ENCODE measurements around the gene RAI14.

The RAI14 gene

GRCh38 chr5:34811706-34812105 is 155.6 kb downstream of the RAI14 start:
- DNase-seq (ENCODE audit: low read depth, low spot score), result no peak
- no peak overlapping the region for H3K4me3 ChIP-seq (ENCODE audit: insufficient read length, low read depth)
- H3K9me3 ChIP-seq (ENCODE audit: insufficient read depth, low read length), result no peaks in the 10 kb centered on the region
- peaks cover 64% of the 10 kb centered on the region for H3K36me3 ChIP-seq (ENCODE audit: insufficient read depth, insufficient read length, low read length)
- no peaks in the 10 kb centered on the region for H3K4me1 ChIP-seq (ENCODE audit: insufficient read depth, insufficient read length)
- H3K9ac ChIP-seq (ENCODE audit: insufficient read length, low read depth), result no peak overlapping the region
- TF ChIP-seq ZNF274 (IDR thresholded peaks at IDR 0.05; ENCODE audit: low read depth, low read length), result no peak
- no peak for TF ChIP-seq YY1 (IDR thresholded peaks at IDR 0.05; ENCODE audit: insufficient read depth, insufficient read length)
- no peak for TF ChIP-seq SUZ12 (IDR thresholded peaks at IDR 0.05; ENCODE audit: extremely low read depth, insufficient read depth, insufficient read length)
- H3K27me3 ChIP-seq (ENCODE audit: insufficient read depth, insufficient read length), result no peaks in the 10 kb centered on the region

DNA sequence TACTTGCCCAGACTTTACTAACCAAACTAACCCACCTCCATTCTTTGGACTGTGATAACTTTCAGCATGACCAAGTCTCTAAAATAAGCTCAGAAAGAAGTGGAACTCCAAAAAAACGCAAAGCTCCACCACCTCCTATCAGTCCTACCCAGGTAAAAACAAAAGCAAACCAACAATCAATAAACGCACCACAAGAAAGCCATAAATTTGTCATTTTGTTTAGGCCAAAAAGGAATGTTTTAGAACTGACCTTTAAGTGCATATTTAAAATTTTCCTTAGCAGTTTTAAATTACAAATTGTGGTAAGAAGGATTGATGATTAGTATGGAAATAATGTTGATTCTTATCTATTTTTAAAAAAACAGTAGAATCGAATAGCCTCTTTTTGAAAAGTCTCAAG is 157.4 kb downstream of the RAI14 start:
- Histone ChIP-seq H3K36me3 (ENCODE audit: insufficient read depth, insufficient read length, low read length) (peaks cover 60% of the 10 kb centered on the region), H3K9ac (ENCODE audit: insufficient read length, low read depth) (no peak overlapping the region), H3K4me1 (ENCODE audit: insufficient read depth, insufficient read length) (no peaks in the 10 kb centered on the region), H3K4me3 (ENCODE audit: insufficient read length, low read depth) (no peak overlapping the region), H3K9me3 (ENCODE audit: insufficient read depth, low read length) (no peaks in the 10 kb centered on the region), H3K27me3 (ENCODE audit: insufficient read depth, insufficient read length) (no peaks in the 10 kb centered on the region)
- no peak for DNase-seq (ENCODE audit: low read depth, low spot score)
- TF ChIP-seq YY1 (IDR thresholded peaks at IDR 0.05; ENCODE audit: insufficient read depth, insufficient read length) (no peak), SUZ12 (IDR thresholded peaks at IDR 0.05; ENCODE audit: extremely low read depth, insufficient read depth, insufficient read length) (no peak), ZNF274 (IDR thresholded peaks at IDR 0.05; ENCODE audit: low read depth, low read length) (no peak)

DNA sequence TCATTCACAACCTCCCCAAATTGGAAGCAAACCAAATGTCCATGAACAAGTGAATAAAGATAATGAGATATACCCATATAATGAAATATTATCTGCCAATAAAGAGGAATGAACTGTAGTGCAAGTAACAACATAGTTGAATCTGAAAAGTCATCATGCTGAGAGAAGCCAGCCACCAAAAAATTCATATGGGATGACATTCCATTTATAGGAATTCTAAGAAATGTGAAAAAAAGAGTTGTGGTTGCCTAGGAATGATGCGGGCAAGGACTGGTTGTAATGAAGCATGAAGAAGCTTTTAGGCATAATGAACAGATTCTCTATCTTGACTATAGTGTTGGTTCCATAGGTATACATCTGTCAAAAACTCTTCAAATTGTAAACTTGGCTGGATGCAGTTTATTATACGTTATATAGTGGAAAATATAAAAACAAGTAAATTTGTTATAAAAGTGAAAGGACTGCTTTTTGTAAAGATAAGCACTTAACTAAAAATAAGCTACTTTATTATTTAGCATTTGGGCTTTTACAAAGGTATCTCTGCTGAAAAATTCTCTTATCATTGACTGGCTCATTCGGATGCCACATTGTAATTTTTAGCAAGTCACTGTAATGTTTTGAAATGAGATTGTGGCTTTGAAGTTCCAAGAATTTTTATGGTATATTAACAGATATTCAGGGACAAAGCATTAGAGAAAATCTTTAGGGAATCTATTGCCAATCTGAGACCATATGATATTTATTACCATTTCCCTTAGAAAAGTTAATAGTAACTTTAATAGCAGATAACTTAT is 161.6 kb downstream of the RAI14 start:
- Histone ChIP-seq H3K9me3 (ENCODE audit: insufficient read depth, low read length) (no peaks in the 10 kb centered on the region), H3K4me3 (ENCODE audit: insufficient read length, low read depth) (no peak overlapping the region), H3K27me3 (ENCODE audit: insufficient read depth, insufficient read length) (no peaks in the 10 kb centered on the region), H3K4me1 (ENCODE audit: insufficient read depth, insufficient read length) (no peaks in the 10 kb centered on the region), H3K9ac (ENCODE audit: insufficient read length, low read depth) (no peak overlapping the region), H3K36me3 (ENCODE audit: insufficient read depth, insufficient read length, low read length) (peaks cover 65% of the 10 kb centered on the region)
- DNase-seq (ENCODE audit: low read depth, low spot score), result no peak
- no peak for TF ChIP-seq YY1 (IDR thresholded peaks at IDR 0.05; ENCODE audit: insufficient read depth, insufficient read length)
- no peak for TF ChIP-seq SUZ12 (IDR thresholded peaks at IDR 0.05; ENCODE audit: extremely low read depth, insufficient read depth, insufficient read length)
- no peak for TF ChIP-seq ZNF274 (IDR thresholded peaks at IDR 0.05; ENCODE audit: low read depth, low read length)

- Histone ChIP-seq H3K9ac (ENCODE audit: insufficient read length, low read depth) (no peak overlapping the region), H3K4me3 (ENCODE audit: insufficient read length, low read depth) (no peak overlapping the region), H3K9me3 (ENCODE audit: insufficient read depth, low read length) (no peaks in the 10 kb centered on the region), H3K36me3 (ENCODE audit: insufficient read depth, insufficient read length, low read length) (peaks cover 67% of the 10 kb centered on the region), H3K4me1 (ENCODE audit: insufficient read depth, insufficient read length) (no peaks in the 10 kb centered on the region), H3K27me3 (ENCODE audit: insufficient read depth, insufficient read length) (no peaks in the 10 kb centered on the region)
- DNase-seq (ENCODE audit: low read depth, low spot score), result no peak
- TF ChIP-seq YY1 (IDR thresholded peaks at IDR 0.05; ENCODE audit: insufficient read depth, insufficient read length) (no peak), SUZ12 (IDR thresholded peaks at IDR 0.05; ENCODE audit: extremely low read depth, insufficient read depth, insufficient read length) (no peak), ZNF274 (IDR thresholded peaks at IDR 0.05; ENCODE audit: low read depth, low read length) (no peak)
Measured at GRCh38 chr5:34818717-34819116, 162.6 kb downstream of the RAI14 start.

- Histone ChIP-seq H3K36me3 (ENCODE audit: insufficient read depth, insufficient read length, low read length) (peaks cover 65% of the 10 kb centered on the region), H3K27me3 (ENCODE audit: insufficient read depth, insufficient read length) (no peaks in the 10 kb centered on the region), H3K4me3 (ENCODE audit: insufficient read length, low read depth) (no peak overlapping the region), H3K9ac (ENCODE audit: insufficient read length, low read depth) (no peak overlapping the region), H3K4me1 (ENCODE audit: insufficient read depth, insufficient read length) (no peaks in the 10 kb centered on the region), H3K9me3 (ENCODE audit: insufficient read depth, low read length) (no peaks in the 10 kb centered on the region)
- DNase-seq (ENCODE audit: low read depth, low spot score), result no peak
- TF ChIP-seq ZNF274 (IDR thresholded peaks at IDR 0.05; ENCODE audit: low read depth, low read length), result no peak
- no peak for TF ChIP-seq YY1 (IDR thresholded peaks at IDR 0.05; ENCODE audit: insufficient read depth, insufficient read length)
- TF ChIP-seq SUZ12 (IDR thresholded peaks at IDR 0.05; ENCODE audit: extremely low read depth, insufficient read depth, insufficient read length), result no peak
Measured at GRCh38 chr5:34820593-34820992, 164.5 kb downstream of the RAI14 start.

GRCh38 chr5:34822956-34823715 is 167.0 kb downstream of the RAI14 start:
- Histone ChIP-seq H3K4me1 (ENCODE audit: insufficient read depth, insufficient read length) (no peaks in the 10 kb centered on the region), H3K27me3 (ENCODE audit: insufficient read depth, insufficient read length) (no peaks in the 10 kb centered on the region), H3K9ac (ENCODE audit: insufficient read length, low read depth) (no peak overlapping the region), H3K4me3 (ENCODE audit: insufficient read length, low read depth) (no peak overlapping the region), H3K36me3 (ENCODE audit: insufficient read depth, insufficient read length, low read length) (peaks cover 78% of the 10 kb centered on the region), H3K9me3 (ENCODE audit: insufficient read depth, low read length) (no peaks in the 10 kb centered on the region)
- DNase-seq (ENCODE audit: low read depth, low spot score), result no peak
- TF ChIP-seq SUZ12 (IDR thresholded peaks at IDR 0.05; ENCODE audit: extremely low read depth, insufficient read depth, insufficient read length), result no peak
- TF ChIP-seq ZNF274 (IDR thresholded peaks at IDR 0.05; ENCODE audit: low read depth, low read length), result no peak
- no peak for TF ChIP-seq YY1 (IDR thresholded peaks at IDR 0.05; ENCODE audit: insufficient read depth, insufficient read length)

DNA sequence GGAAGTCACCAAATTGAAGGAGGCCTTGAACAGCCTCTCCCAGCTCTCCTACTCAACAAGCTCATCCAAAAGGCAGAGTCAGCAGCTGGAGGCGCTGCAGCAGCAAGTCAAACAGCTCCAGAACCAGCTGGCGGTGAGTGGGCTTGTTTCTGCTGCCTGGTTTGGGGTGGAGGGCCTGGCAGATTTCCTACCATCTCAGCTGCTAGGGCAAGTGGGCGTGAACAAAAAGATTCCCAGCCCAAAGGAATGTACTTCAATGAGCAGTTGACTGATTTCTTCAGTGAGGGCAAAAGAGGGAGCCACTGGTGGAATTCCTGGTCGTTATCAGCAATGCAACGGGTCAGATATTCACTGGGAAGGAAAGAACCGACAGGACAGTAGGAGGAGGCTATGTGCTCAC is 170.2 kb downstream of the RAI14 start:
- DNase-seq (ENCODE audit: low read depth, low spot score), result no peak
- Histone ChIP-seq H3K36me3 (ENCODE audit: insufficient read depth, insufficient read length, low read length) (peaks cover 82% of the 10 kb centered on the region), H3K27me3 (ENCODE audit: insufficient read depth, insufficient read length) (no peaks in the 10 kb centered on the region), H3K4me1 (ENCODE audit: insufficient read depth, insufficient read length) (no peaks in the 10 kb centered on the region), H3K9ac (ENCODE audit: insufficient read length, low read depth) (no peak overlapping the region), H3K4me3 (ENCODE audit: insufficient read length, low read depth) (no peak overlapping the region), H3K9me3 (ENCODE audit: insufficient read depth, low read length) (no peaks in the 10 kb centered on the region)
- TF ChIP-seq SUZ12 (IDR thresholded peaks at IDR 0.05; ENCODE audit: extremely low read depth, insufficient read depth, insufficient read length) (no peak), ZNF274 (IDR thresholded peaks at IDR 0.05; ENCODE audit: low read depth, low read length) (no peak), YY1 (IDR thresholded peaks at IDR 0.05; ENCODE audit: insufficient read depth, insufficient read length) (no peak)
